SHP77 treated with DMSO at 0.1 percent for 48 hours (cell line): ENCODE results near the gene MARK3.
"Not testable (repeated sequence)": the region's sequence is repeated elsewhere in the genome, so short reads cannot be mapped to it uniquely, and the experiment has no call there.

ENCODE experiments used
- DNase-seq: peaks from one replicate; lab custom pipeline; 2025; lab: John Stamatoyannopoulos, UW

The MARK3 gene

DNA sequence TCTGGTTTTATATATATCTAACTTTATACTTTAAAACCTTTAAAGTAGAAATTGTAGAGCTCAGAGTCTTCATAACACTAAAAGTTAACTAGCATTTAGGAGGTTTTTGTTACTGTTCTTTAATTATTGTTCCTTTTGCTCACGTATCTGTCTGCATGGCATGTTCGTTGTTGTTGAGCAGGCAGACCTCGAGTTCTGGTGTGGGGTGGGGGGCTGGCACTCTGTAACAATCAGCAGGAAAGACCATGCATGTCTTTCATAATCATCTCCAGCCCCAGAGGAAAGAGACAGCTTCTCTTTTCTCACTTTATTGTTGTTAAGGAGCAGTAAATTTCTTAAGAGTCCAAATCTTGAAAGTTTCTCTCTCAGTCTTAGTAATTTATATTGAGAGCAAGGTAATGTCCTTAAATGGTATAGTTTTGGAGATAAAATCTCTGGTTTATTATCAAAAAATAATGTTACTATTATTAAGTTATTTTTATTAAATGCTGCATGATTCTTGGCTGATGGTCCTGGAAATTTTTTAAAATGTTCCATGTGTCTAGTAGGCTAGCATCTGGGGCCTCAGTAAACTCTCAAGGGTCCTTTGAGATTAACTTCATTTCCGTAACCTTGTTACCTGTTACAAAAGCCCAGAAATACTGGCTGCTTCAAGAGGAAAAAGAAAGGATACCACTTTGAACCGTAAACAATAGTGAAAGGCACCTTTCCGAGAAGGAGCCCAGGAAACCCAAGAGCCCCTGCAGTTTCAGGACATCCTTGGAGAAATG, 107.1 kb downstream of the MARK3 start:
- no peak for DNase-seq

- DNase-seq = no peak
Observed at GRCh38 chr14:103495854-103496253, 110.6 kb downstream of the MARK3 start.

DNA sequence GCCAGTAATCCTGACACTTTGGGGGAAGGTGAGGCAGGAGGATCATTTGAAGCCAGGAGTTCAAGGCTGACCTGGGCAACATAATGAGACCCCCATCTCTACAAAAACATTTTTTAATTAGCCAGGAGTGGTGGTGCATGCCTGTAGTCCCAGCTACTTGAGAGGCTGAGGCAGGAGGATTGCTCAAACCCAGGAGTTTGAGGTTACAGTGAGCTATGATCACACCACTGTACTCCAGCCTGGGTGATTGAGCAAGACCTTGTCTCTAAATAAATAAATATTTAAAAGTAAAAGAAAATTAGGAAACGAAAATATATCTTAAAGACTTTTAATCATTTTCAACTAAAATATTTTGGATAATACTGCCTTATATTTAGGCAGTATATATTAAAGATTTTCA, 111.6 kb downstream of the MARK3 start:
- DNase-seq = no peak

DNA sequence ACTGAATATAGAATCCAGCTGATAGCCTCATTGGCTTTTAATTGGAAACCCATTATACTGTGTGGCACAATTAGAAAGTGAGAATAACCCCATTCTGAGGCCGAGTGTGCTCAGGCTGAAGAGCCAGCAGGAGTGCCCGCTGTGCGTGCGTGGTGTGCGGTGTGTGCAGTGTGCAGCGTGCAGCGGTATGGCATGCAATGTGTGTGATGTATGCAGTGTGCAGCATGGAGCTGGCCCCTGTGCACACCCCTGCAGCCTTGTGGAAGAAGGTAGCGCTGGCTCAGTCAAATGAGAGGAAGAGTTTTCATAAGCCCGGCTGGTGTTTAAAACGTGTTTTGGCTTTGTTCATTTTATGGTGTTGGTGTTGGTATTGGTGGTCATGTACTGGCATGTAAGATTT, 114.5 kb downstream of the MARK3 start:
- DNase-seq = no peak

- no peak for DNase-seq
Observed at GRCh38 chr14:103500148-103500990, 115.2 kb downstream of the MARK3 start.

DNA sequence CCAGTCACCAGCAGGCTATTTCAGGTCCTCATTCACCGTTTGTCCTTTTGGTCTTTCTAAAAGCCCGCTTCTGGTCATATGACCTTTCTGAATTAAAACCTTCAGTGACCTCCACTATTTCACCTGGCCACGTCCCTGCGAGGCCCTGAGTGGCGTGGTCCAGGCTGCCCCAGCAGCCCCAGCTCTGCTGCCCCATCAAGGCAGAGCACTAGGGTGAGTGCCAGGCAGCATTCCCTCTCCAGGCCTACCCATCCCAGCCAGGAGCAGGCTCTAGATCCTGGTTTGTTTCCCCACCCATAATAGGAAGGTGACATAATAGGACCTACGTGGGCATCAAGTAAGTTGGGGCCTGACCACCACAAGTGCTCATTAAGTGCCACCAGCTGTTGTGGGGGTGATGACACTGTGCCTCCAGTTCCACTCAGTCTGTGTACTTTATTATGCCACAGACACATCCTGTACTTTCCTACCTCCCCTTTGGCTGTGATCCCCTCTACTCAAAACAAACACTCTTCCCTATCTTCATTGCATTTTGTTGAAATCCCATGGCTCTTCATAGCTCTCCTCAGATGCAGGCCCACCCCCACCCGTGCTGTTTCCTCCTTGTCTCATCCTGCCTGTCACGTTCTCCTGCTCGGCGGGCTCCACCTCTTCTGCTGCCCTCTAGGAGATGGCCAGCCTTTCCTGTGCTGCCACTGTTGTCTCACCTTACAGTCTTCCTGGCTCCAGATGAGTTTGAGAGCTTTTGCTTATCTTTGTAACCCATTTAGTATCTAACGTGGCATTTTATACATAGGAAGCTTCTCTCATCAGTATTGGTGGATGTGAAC, 116.0 kb downstream of the MARK3 start:
- DNase-seq = no peak

GRCh38 chr14:103501921-103502669, 116.9 kb downstream of the MARK3 start:
- DNase-seq = no peak

DNA sequence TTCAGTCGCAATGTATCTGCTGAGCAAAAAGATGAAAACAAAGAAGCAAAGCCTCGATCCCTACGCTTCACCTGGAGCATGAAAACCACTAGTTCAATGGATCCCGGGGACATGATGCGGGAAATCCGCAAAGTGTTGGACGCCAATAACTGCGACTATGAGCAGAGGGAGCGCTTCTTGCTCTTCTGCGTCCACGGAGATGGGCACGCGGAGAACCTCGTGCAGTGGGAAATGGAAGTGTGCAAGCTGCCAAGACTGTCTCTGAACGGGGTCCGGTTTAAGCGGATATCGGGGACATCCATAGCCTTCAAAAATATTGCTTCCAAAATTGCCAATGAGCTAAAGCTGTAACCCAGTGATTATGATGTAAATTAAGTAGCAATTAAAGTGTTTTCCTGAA, 117.7 kb downstream of the MARK3 start:
- no peak for DNase-seq

DNA sequence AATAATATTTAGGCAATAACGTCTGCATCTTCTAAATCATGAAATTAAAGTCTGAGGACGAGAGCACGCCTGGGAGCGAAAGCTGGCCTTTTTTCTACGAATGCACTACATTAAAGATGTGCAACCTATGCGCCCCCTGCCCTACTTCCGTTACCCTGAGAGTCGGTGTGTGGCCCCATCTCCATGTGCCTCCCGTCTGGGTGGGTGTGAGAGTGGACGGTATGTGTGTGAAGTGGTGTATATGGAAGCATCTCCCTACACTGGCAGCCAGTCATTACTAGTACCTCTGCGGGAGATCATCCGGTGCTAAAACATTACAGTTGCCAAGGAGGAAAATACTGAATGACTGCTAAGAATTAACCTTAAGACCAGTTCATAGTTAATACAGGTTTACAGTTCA, 118.1 kb downstream of the MARK3 start:
- no peak for DNase-seq

GRCh38 chr14:103504991-103505565, 119.9 kb downstream of the MARK3 start:
- DNase-seq = no peak

DNA sequence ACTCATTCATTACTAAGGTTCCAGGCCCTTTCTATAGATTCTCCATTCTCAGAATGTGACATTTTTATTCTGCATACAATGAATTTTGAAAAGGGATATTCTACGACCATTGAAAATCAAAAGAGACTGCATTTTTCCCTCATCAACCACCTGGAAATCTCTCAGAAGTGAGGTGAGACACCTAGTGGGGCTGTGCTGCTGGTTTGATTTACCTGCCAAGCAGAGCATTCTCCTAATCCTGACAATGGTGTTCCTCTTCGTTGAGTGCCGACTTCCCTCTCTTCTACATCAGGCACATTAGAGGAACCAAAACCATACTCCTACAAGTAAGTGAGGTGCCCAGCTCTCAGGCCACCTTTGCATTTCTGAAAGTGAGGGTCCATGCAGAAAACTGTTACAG, 122.5 kb downstream of the MARK3 start:
- no peak for DNase-seq

DNA sequence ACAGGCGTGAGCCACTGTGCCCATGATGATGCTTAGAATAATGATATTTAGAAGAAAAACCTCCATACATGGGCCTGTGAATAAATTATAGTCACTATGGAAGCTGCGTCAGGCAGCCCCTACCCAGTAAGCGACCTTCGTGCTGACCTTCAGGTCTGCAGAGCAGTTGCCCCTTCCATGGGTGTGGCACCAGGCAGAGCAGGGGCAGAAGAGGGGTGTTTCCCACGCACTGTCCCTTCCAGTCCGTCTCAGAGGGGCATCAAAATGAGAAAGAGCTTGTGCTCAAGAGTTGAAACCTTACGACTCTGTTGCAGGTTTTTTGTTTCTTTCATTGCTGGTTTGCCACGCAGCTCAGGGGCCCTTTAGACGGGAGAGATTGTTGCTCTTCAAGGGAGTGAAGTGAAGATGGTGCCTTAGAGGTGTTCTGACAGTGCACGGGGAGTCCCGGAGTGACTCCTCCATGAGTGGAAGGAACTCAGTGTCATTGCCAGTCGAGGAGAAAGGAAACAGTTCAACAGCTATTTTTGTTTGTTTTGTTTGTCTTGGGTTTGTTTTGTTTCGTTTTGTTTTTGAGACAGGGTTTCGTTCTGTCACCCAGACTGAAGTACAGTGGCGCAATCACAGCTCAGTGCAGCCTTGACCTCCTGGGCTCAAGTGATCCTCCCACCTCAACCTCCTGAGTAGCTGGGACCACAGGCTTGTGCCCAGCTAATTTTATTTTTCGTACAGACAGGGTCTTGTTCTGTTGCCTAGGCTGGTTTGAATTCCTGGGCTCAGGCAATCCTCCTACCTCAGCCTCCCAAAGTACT, 123.5 kb downstream of the MARK3 start:
- DNase-seq = no peak

DNA sequence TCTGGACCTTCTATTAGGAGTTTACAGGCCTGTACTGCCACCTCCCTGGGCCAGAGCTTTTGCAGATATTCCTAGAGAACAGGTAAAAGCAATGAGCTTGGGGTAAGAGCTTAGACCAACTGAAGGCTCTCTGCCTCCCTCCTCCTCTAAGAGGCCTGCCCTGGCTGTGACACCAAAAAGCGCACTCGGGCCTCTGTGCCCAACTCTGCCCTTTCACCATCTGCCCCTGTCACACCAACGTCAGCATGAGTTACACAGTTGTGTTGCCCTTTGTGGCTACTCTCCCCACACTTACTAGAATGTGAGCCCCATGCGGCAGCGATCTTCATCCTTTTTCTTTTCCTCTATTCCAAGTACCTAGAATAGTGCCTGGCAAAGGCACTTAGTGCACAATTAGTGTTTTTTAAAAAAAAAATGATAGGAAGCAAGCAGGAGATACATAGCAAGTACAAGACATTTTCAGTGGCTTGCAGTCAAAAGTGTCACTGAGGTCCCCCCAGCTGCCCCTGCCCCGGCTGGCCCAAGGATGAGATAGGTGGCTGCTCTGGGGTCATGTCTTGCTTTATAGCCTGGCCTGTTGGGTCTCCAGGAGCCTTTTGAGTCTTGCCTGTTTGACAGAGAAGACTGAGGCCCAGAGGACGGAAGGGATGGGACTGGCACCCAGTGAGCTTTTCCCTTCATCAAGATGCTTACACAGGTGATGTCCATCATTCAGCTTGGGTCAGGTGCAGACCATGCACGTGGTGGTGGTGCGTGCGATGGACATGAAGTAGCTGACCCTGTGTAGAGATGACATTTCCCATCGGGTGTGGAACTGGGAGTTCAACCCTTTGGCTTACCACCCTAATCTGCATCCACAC, 124.9 kb downstream of the MARK3 start:
- no peak for DNase-seq

- DNase-seq = no peak
Observed at GRCh38 chr14:103510724-103511693, 125.8 kb downstream of the MARK3 start.

GRCh38 chr14:103512180-103512579, 127.0 kb downstream of the MARK3 start:
- not testable (repeated sequence) for DNase-seq

GRCh38 chr14:103512701-103513611, 127.7 kb downstream of the MARK3 start:
- no peak for DNase-seq
